Motor neuron (in vitro differentiated cells): ENCODE measurements around the gene SLC2A4. TPM values are rescaled to one million over a fixed set of nuclear protein-coding genes. Genes with fewer than 3 reads are reported as not detected.

Experiments
- ATAC-seq, 8 experiments: fragments of 200-7000 bp; cut with Tn5 transposase; replicated peaks in 6 of 8; 2 replicates each; pipeline ENCODE4 v1.8.0; 2021; ENCODE audit warnings: mild to moderate bottlenecking in 8 of 8, moderate library complexity in 8 of 8
- H3K27ac ChIP-seq, 2 donors: fragments of 250-450 bp; sonication (Bioruptor Pico); 2 replicates each; pipeline ENCODE4 v1.9.0; 2021; ENCODE audit warnings: antibody characterized with exemption in 2 of 2, mild to moderate bottlenecking in 2 of 2, moderate library complexity in 1 of 2
- H3K4me1 ChIP-seq, 2 donors: fragments of 250-450 bp; sonication (Bioruptor Pico); replicated peaks in 1 of 2; 2 replicates each; pipeline ENCODE4 v1.6.1; 2021; ENCODE audit warnings: antibody characterized with exemption in 2 of 2, mild to moderate bottlenecking in 2 of 2, moderate library complexity in 1 of 2
- H3K4me3 ChIP-seq, 5 donors: fragments of 250-450 bp; sonication (Bioruptor Pico); 2 replicates each; pipeline ENCODE4 v1.9.0; 2021; ENCODE audit warnings: antibody characterized with exemption in 5 of 5, mild to moderate bottlenecking in 5 of 5, moderate library complexity in 4 of 5
- WGBS, 10 experiments: fragments of 450-650 bp; shearing (Covaris generic); methylation state at CpG; one replicate each; pipeline ENCODE4 v1.0.0; 2022; 5-methylcytosine and 5-hydroxymethylcytosine counted together
- in situ Hi-C, 9 experiments: fragments of 400-800 bp; cut with MboI; loops; one replicate each; pipeline ENCODE4 v1.15.0; 2021; ENCODE audit warnings: low sequenced_read_pairs in 9 of 9, low pct_unique_long_range_greater_than_20kb in 2 of 9; ENCODE audit not compliant: unreplicated experiment in 9 of 9
- total RNA-seq, 8 experiments: library from RNA; unstranded; fragments of 300-600 nt; gene quantifications; 2 replicates each; pipeline versions ENCODE4 v1.2.3 to v1.2.4, GENCODE V29; 2022

The SLC2A4 gene
- total RNA-seq = 1 to 10 TPM in 1 of 8 experiments, under 1 TPM in 7; 0.20 to 1.4 (median 0.38) TPM

DNA sequence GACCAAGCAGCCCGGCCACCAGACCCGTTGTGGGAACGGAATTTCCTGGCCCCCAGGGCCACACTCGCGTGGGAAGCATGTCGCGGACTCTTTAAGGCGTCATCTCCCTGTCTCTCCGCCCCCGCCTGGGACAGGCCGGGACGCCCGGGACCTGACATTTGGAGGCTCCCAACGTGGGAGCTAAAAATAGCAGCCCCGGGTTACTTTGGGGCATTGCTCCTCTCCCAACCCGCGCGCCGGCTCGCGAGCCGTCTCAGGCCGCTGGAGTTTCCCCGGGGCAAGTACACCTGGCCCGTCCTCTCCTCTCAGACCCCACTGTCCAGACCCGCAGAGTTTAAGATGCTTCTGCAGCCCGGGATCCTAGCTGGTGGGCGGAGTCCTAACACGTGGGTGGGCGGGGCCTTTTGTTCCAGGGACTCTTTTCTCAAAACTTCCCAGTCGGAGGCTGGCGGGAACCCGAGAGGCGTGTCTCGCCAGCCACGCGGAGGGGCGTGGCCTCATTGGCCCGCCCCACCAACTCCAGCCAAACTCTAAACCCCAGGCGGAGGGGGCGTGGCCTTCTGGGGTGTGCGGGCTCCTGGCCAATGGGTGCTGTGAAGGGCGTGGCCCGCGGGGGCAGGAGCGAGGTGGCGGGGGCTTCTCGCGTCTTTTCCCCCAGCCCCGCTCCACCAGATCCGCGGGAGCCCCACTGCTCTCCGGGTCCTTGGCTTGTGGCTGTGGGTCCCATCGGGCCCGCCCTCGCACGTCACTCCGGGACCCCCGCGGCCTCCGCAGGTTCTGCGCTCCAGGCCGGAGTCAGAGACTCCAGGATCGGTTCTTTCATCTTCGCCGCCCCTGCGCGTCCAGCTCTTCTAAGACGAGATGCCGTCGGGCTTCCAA lies at the start of gene SLC2A4:
Gene SLC2A4, plus strand, starts transcription at position 645 of the 879 bp plus-strand sequence. Its CDS starts 217 bp downstream, at position 862.
- in situ Hi-C loops = loop anchor here in 1 of 9 experiments (25.0 kb wide), 1 partner anchor 244 kb away; the partner anchor contains the start of genes SLC16A11 and SLC16A13
- WGBS, 10 experiments = 0% methylated on average over 2 to 18 of the region's 71 CpGs; no CpG with 5 or more reads in 6 of the 10 experiments

GRCh38 chr17:7232114-7232513 lies 49.4 kb upstream of the SLC2A4 start:
- Histone ChIP-seq H3K4me3 (peak overlapping the region in 3 of 5 donors; percentile 74 to 85 (median 81)), H3K27ac (no peak overlapping the region), H3K4me1 (peaks cover 20% of the 10 kb centered on the region in 2 donors)
- in situ Hi-C loops = no loop called here
- 46 to 100% (median 80%) methylated on average over 1 to 5 of the region's 5 CpGs; no CpG with 5 or more reads in 3 of the 10 experiments for WGBS, 10 experiments
- no peak for ATAC-seq

More for the DNA sequence above, at the start of gene SLC2A4:
- Histone ChIP-seq H3K27ac (no peak within 1 kb of the TSS), H3K4me1 (peaks cover 0 to 8% of the 10 kb centered on the region in 2 donors), H3K4me3 (peak within 1 kb of the TSS; percentile 26 to 44 (median 38))
- ATAC-seq = peak; percentile 69 to 86 (median 82)

DNA sequence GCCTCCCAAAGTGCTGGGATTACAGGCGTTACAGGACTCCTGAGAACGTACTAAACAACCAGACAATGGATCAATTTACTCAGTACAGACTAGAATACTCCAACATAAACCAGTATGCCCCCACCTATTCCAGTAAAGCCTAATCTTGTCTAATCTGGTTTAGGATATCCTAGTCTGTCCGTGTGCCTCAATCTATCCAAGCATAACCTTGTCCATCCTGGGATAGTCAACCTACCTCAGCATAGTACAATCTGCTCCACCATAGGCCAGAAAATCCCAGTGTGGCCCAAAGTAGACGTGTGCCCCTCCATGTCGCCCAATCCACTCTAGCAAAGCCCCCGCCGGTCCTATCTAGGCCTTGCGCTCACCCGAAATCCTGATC lies 47.8 kb upstream of the SLC2A4 start:
- Histone ChIP-seq H3K4me3 (peak overlapping the region; percentile 68 to 98 (median 81)), H3K27ac (peak overlapping the region; percentile 88 to 89), H3K4me1 (peaks cover 23% of the 10 kb centered on the region in 2 donors)
- in situ Hi-C loops = no loop called here
- WGBS, 10 experiments = 0 to 20% (median 1%) methylated on average over 1 to 7 of the region's 9 CpGs; no CpG with 5 or more reads in 4 of the 10 experiments
- peak; percentile 5 to 21 (median 12) for ATAC-seq

DNA sequence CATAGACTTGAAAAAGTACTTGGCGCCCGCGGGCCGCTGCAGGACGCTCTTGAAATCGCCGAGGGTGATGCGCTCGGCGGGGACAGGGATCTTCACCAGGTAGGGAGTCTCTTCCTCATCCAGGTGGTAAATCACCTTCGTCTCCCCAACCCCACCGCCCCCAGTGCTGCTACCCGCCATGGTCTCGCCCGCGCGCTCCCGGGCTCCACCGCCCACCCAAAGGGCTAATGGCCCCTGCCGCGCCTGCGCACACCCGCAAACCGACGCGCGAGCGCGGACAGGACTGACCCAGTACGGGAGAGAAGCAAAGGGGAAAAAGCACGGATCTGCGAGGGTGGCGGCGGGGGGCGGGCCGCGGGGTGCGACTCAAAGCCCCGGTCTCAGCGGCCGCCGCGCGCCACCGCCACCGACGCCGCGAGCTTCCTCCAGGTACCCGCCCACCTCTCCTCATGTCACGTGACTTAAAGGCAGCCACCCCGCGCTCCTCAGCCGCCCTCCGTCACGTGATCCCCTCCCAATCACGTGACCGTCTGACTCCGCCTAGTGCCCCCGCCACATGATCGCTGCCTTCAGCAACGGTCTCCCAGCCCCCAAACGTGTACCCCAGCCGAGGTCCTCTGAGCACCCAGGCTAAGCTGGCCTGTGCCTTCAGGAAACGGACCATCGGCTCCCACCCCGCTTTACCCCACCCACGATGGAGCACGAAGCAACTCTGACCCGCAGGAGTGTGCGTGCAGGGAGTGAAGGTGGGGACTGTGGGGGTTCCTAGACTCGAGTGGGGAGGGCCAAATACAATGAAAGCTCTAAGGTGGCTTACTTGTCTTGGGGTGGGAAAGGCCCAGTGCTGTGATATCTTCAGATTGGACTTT lies 47.2 kb upstream of the SLC2A4 start, which contains the start of gene DVL2:
Gene DVL2, minus strand, starts transcription at position 435 of the 869 bp plus-strand sequence. Its CDS starts 255 bp downstream, at position 180.
- peak; percentile 28 to 75 (median 64) for ATAC-seq
- WGBS, 10 experiments = 0% methylated on average over 1 to 6 of the region's 72 CpGs; no CpG with 5 or more reads in 6 of the 10 experiments
- Histone ChIP-seq H3K27ac (peak within 1 kb of the TSS; percentile 88 to 89), H3K4me1 (peaks cover 23% of the 10 kb centered on the region in 2 donors), H3K4me3 (peak within 1 kb of the TSS; percentile 68 to 98 (median 81))
- in situ Hi-C loops = no loop called here

DNA sequence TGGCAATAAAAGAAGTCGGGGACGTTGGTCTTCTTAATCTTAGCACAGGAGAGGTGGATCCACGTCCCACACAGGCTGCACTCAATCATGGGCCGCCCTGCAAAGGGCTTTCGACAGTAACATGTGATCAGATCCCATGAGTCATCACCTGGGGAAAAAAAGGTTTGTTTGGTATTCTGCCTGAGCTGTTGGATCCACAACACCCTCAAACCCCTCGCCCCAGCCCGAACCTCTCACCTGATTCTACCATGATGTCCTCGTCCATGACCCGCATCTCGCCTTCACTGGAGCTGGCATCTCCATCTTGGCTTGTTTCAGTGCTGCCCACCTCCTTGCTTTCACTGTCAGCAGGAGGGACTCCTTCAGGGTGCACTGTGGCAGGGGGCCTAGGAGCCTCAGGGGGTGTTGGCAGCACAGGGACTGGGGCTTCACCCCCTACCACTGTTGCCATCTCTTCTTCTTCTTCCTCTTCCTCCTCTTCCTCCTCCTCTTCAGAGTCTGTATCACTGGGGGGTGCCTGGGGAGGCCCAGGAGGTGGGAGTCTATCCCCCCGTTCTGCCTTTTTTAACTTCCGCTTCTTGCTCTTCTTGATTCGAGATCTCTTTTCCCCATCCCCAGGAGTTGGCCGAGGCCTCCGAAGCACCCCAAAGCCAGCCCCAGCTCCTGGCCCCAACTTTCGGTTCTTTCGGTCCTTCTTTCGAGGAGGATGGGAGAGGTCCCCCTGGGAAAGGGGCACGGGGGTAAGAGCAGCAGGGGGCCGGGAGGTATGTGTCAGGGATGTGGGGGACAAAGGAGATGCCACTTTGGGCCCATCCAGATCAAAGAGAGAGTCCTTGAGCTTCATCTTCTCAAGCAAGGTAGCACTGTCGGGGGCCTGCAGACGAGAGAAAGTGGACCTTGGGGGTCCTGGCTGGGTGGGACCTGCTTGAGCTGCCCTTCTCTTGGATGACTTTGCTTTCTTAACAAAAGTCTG lies 45.5 kb upstream of the SLC2A4 start:
- H3K4me3 ChIP-seq = peak overlapping the region in 1 of 5 donors; percentile 3
- no peak for ATAC-seq
- WGBS, 10 experiments = 40 to 100% (median 88%) methylated on average over 1 to 10 of the region's 22 CpGs; no CpG with 5 or more reads in 1 of the 10 experiments
- H3K4me1 ChIP-seq = peaks cover 26 to 30% of the 10 kb centered on the region in 2 donors
- no peak overlapping the region for H3K27ac ChIP-seq
- in situ Hi-C loops = no loop called here

DNA sequence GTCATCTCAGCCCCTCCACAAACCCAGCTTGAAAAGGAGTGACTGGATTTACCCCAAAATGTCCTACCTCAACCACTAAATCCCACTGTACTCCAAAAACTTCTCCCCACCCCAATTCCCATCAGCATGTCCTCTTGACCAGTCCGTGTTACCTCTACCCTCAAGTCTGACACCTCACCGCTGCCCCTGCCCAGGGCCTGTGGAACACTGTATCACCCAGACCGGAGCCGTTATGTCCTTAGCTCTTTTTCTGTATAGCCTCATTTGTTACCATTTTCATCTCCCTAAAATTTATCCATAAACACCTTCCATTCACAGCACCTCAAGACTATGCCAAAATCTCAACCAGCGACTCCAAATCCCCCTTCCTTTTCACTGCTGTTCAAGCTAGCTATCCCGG lies 44.7 kb upstream of the SLC2A4 start:
- H3K4me3 ChIP-seq = peak overlapping the region in 1 of 5 donors; percentile 96
- 60 to 100% (median 84%) methylated on average over 1 to 6 of the region's 6 CpGs; no CpG with 5 or more reads in 1 of the 10 experiments for WGBS, 10 experiments
- peaks cover 26 to 28% of the 10 kb centered on the region in 2 donors for H3K4me1 ChIP-seq
- no peak overlapping the region for H3K27ac ChIP-seq
- ATAC-seq = no peak
- in situ Hi-C loops = no loop called here

DNA sequence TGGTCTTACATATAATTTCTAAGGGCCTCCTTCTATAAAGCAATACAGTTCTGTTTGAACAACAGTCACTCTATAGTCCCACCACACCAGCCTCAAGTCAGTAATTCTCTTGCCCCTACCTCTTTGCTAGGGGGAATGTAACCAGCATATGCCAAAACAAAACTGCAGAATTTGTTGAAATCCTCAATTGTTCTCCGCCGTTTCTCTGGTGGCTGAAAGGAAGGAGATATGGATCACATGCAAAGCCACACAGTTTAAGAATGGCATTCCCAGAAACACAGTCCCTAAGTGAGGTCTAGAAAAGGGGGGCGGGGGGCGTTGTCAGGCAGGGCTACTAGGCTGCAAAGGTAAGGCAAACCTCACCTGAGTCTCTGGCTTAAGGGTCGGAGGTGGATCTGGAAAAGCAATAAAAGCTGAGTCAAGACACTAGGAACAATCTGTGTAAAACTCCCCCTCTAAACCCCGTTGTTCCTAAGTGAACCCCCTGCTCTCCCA lies 44.2 kb upstream of the SLC2A4 start:
- in situ Hi-C loops = no loop called here
- peak overlapping the region; percentile 80 to 88 for H3K27ac ChIP-seq
- 37 to 81% (median 46%) methylated on average over 2 to 3 of the region's 6 CpGs; no CpG with 5 or more reads in 4 of the 10 experiments for WGBS, 10 experiments

GRCh38 chr17:7237761-7238419 lies 43.6 kb upstream of the SLC2A4 start:
- Histone ChIP-seq H3K27ac (peak overlapping the region; percentile 80 to 88), H3K4me1 (peaks cover 16 to 17% of the 10 kb centered on the region in 2 donors), H3K4me3 (peak overlapping the region; percentile 72 to 96 (median 84))
- peak in 6 of 8 experiments; percentile 0 to 6 (median 4) for ATAC-seq
- WGBS, 10 experiments = 0% methylated on average over 1 of the region's 73 CpGs; no CpG with 5 or more reads in 9 of the 10 experiments
- in situ Hi-C loops = no loop called here

More for the DNA sequence above, 44.2 kb upstream of the SLC2A4 start:
- Histone ChIP-seq H3K4me3 (peak overlapping the region; percentile 72 to 96 (median 84)), H3K4me1 (peaks cover 21 to 23% of the 10 kb centered on the region in 2 donors)
- ATAC-seq = no peak

GRCh38 chr17:7238420-7239090 lies 43.0 kb upstream of the SLC2A4 start:
- in situ Hi-C loops = no loop called here
- WGBS, 10 experiments = no CpG with 5 or more reads among the region's 39 CpGs
- no peak for ATAC-seq
- peaks cover 16 to 21% of the 10 kb centered on the region in 2 donors for H3K4me1 ChIP-seq
- peak overlapping the region; percentile 76 to 83 for H3K27ac ChIP-seq
- peak overlapping the region; percentile 72 to 96 (median 84) for H3K4me3 ChIP-seq

GRCh38 chr17:7239091-7240027 lies 42.2 kb upstream of the SLC2A4 start, which contains the start of gene PHF23:
Gene PHF23 (minus strand): TSS chr17:7239457. CDS start chr17:7239279, 178 bp downstream.
- peak; percentile 47 to 78 (median 72) for ATAC-seq
- in situ Hi-C loops = no loop called here
- Histone ChIP-seq H3K4me3 (peak within 1 kb of the TSS; percentile 72 to 98 (median 84)), H3K27ac (peak within 1 kb of the TSS; percentile 76 to 83), H3K4me1 (peaks cover 17 to 21% of the 10 kb centered on the region in 2 donors)
- WGBS, 10 experiments = 0 to 6% (median 0%) methylated on average over 1 to 24 of the region's 72 CpGs; no CpG with 5 or more reads in 3 of the 10 experiments
